Nephron progenitor cell (in vitro differentiated cells): Measurements from ENCODE around the gene SOX1.

Source experiments
- DNase-seq: peaks from one replicate; pipeline ENCODE4 v3.0.0; 2021
- H3K27ac Mint-ChIP-seq: 2 replicates; pipeline ENCODE4 v1.8.0; 2021; ENCODE audit warnings: mild to moderate bottlenecking, moderate library complexity, mixed read lengths
- H3K27me3 Mint-ChIP-seq: 2 replicates; pipeline ENCODE4 v1.8.0; 2021; ENCODE audit warnings: mild to moderate bottlenecking, low read depth, mixed read lengths; ENCODE audit not compliant: poor library complexity
- H3K36me3 Mint-ChIP-seq: 2 replicates; pipeline ENCODE4 v1.8.0; 2021; ENCODE audit warnings: low read depth, mixed read lengths
- H3K4me1 Mint-ChIP-seq: 2 replicates; pipeline ENCODE4 v1.8.0; 2021; ENCODE audit warnings: mixed read lengths
- H3K4me3 Mint-ChIP-seq: 2 replicates; pipeline ENCODE4 v1.8.0; 2021; ENCODE audit warnings: mild to moderate bottlenecking, moderate library complexity, mixed read lengths
- H3K9me3 Mint-ChIP-seq: 2 replicates; pipeline ENCODE4 v1.8.0; 2021; ENCODE audit warnings: mild to moderate bottlenecking, moderate library complexity, mixed read lengths
- TF ChIP-seq, protein P1 (sequence below): fragments of 200-600 bp; sonication (generic); IDR thresholded peaks from 2 replicates; pipeline ENCODE4 v1.5.0; 2021; ENCODE audit warnings: antibody characterized with exemption

Gene SOX1

DNA sequence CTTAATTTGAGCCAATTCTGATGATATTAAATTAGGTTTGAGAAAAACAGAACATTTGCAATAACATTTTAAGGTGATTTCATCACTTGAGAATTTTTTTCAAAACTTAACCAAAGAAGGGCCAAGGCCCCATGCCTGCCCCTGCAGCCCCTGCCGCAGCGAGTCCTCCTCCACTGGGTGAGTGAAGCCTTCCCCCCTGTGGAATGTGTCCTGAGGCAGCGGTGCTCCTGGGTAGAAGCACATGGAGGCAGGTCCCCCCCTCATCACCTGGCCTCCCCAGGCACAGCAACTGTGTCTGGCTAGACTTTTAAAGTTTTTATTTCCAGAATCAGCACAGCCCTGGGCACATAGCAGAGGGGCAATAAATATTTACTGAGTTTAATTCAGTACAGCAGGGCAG, 10.8 kb downstream of the SOX1 start:
- no peaks in the 10 kb centered on the region for H3K36me3 Mint-ChIP-seq
- TF ChIP-seq, protein P1, sequence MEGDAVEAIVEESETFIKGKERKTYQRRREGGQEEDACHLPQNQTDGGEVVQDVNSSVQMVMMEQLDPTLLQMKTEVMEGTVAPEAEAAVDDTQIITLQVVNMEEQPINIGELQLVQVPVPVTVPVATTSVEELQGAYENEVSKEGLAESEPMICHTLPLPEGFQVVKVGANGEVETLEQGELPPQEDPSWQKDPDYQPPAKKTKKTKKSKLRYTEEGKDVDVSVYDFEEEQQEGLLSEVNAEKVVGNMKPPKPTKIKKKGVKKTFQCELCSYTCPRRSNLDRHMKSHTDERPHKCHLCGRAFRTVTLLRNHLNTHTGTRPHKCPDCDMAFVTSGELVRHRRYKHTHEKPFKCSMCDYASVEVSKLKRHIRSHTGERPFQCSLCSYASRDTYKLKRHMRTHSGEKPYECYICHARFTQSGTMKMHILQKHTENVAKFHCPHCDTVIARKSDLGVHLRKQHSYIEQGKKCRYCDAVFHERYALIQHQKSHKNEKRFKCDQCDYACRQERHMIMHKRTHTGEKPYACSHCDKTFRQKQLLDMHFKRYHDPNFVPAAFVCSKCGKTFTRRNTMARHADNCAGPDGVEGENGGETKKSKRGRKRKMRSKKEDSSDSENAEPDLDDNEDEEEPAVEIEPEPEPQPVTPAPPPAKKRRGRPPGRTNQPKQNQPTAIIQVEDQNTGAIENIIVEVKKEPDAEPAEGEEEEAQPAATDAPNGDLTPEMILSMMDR: no peak
- H3K9me3 Mint-ChIP-seq: peaks cover under 1% of the 10 kb centered on the region
- DNase-seq: no peak
- H3K27ac Mint-ChIP-seq: no peak overlapping the region
- H3K27me3 Mint-ChIP-seq: peaks cover 64% of the 10 kb centered on the region
- H3K4me3 Mint-ChIP-seq: no peak overlapping the region
- H3K4me1 Mint-ChIP-seq: peaks cover 9% of the 10 kb centered on the region

DNA sequence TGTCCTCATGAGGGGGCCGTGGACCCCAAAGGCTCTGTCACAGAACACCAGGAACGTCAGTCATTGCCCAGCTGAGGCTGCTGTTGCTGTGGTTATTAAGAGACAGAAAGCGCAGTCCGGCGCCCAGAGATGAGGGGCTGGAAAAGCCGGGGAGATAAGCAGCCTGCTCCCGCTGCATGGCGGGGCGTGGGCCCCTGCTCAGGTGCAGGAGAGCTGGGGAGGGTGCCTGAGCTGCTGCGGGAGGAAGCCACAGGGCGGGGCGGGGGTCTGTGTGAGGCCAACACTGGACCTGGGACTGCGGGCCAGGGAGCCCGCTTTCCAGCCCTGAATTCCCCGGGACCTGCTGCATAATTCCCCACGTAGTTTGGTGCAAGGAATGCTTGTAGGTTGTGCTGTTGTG, 11.3 kb downstream of the SOX1 start:
- peaks cover 63% of the 10 kb centered on the region for H3K27me3 Mint-ChIP-seq
- peaks cover 9% of the 10 kb centered on the region for H3K4me1 Mint-ChIP-seq
- TF ChIP-seq, protein P1: no peak
- no peak overlapping the region for H3K27ac Mint-ChIP-seq
- H3K36me3 Mint-ChIP-seq: no peaks in the 10 kb centered on the region
- H3K9me3 Mint-ChIP-seq: peaks cover 6% of the 10 kb centered on the region
- DNase-seq: peak; percentile 18
- H3K4me3 Mint-ChIP-seq: no peak overlapping the region

DNA sequence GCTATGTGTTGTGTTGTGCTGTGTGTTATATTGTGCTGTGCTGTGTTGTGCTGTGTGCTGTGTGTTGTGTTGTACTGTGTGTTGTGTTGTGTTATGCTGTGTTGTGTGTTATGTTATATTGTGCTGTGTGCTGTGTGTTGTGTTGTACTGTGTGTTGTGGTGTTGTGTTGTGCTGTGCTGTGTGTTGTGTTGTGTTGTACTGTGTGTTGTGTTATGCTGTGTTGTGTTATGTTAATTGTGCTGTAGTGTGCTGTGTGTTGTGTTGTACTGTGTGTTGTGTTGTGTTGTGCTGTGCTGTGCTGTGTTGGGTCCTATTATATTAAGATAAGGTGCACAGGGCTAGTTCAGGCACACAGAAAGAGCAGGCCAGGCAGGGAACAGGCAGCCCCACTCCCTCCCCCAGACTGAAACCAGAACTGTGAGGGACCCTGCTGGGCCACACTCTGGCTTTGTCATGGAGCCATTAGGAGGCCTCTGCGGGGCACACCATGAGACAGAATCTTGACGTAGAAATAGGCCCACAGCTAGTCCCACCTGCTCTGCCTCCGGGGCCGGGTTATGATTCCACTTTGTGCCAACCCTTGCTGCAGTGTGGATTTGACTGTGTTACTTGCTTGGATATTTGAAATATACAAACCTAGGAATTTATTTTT, 12.1 kb downstream of the SOX1 start:
- Mint-ChIP-seq H3K4me1 (peaks cover 5% of the 10 kb centered on the region), H3K9me3 (peaks cover 13% of the 10 kb centered on the region), H3K36me3 (no peaks in the 10 kb centered on the region), H3K27ac (no peak overlapping the region), H3K4me3 (no peak overlapping the region), H3K27me3 (peaks cover 59% of the 10 kb centered on the region)
- DNase-seq: no peak
- TF ChIP-seq, protein P1: no peak

DNA sequence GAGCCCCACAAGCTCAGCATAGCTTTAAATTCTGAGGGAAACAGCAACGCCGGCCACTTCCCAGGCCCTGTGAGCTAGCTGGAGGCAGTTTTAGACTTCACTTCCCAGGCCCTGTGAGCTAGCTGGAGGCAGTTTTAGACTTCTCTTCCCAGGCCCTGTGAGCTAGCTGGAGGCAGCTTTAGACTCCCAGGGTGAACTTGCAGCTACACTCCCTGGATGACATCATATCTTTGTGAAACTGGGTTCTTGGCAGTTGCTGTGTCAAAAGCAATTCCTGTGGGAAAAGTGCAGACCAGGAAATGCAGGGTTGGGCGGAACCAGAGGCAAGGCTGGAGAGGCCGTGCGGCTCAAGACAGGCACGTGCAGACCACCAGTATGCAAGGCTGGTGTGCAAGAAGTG, 12.7 kb downstream of the SOX1 start:
- H3K9me3 Mint-ChIP-seq: peaks cover 20% of the 10 kb centered on the region
- H3K36me3 Mint-ChIP-seq: peaks cover 4% of the 10 kb centered on the region
- TF ChIP-seq, protein P1: no peak
- no peak overlapping the region for H3K4me3 Mint-ChIP-seq
- DNase-seq: no peak
- H3K27ac Mint-ChIP-seq: no peak overlapping the region
- H3K4me1 Mint-ChIP-seq: no peaks in the 10 kb centered on the region
- peaks cover 53% of the 10 kb centered on the region for H3K27me3 Mint-ChIP-seq

DNA sequence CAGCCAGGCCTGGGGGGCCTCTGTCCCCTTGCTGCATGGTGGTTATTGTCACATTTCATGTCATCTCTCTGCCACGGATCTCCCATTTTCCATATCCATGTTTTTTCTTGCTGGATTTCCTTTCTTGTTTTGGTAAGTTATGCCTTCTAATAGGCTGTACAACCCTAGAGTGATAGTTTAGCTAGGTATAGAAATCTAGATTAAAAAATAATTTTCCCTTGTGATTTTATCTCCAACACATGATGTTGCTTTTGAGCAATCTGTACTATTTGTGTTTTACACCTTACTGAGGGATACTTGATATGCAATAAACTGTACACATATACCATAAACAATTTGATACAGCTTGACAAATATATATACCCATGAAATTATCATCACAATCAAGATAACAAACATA, 17.0 kb downstream of the SOX1 start:
- H3K27me3 Mint-ChIP-seq: peaks cover 48% of the 10 kb centered on the region
- no peaks in the 10 kb centered on the region for H3K4me1 Mint-ChIP-seq
- H3K36me3 Mint-ChIP-seq: peaks cover 4% of the 10 kb centered on the region
- H3K4me3 Mint-ChIP-seq: no peak overlapping the region
- H3K27ac Mint-ChIP-seq: no peak overlapping the region
- no peak for DNase-seq
- TF ChIP-seq, protein P1: no peak
- H3K9me3 Mint-ChIP-seq: peaks cover 45% of the 10 kb centered on the region

DNA sequence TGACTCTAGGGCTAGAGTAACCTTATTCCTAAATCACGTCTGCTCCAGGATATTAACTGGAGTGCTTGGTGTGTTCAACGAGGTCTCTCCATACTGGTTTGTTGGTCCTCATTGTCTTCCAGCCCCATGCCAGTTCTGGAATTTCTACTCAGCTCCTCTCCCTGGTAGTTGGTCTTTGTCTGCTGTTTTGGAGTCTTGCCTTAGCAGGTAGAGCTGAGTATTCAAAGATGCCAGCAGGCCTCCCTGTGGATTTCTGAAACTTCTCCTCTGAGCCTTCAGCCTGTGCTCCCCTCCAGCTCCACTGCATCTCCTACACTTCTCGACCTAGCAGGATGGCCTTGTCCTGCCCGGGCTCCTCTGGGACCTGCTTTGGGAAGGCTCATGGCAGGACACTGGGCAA, 25.5 kb downstream of the SOX1 start:
- DNase-seq: no peak
- Mint-ChIP-seq H3K27me3 (peaks cover 82% of the 10 kb centered on the region), H3K4me1 (no peaks in the 10 kb centered on the region), H3K27ac (no peak overlapping the region), H3K36me3 (no peaks in the 10 kb centered on the region), H3K4me3 (no peak overlapping the region), H3K9me3 (peaks cover 2% of the 10 kb centered on the region)
- TF ChIP-seq, protein P1: no peak
